ENCODE measurements around the gene PTPN21. TPM values are rescaled to one million over a fixed set of nuclear protein-coding genes. Genes with fewer than 3 reads are reported as not detected.
A peak's percentile ranks its signal among the peaks of the same experiment; 100 is the strongest.

PTPN21 gene
- total and polyA plus RNA-seq, 7 donors: 4.7 to 27.3 (median 14.8) TPM

- DNase-seq (no peak), ATAC-seq (no peak)
- H3K27ac ChIP-seq: no peak overlapping the region
These were observed 61.2 kb downstream of the PTPN21 start for GRCh38 chr14:88493392-88494185.

GRCh38 chr14:88492272-88493089 lies 62.3 kb downstream of the PTPN21 start:
- intact Hi-C loops (cut with DNase I): loop anchor here (5.0 to 10.0 kb wide), 2 partner anchors 70 to 372 kb away; partner anchors contain the start of gene ZC3H14 (in 2 of the 2)
- Histone ChIP-seq H3K27ac (no peak overlapping the region), H3K36me3 (ENCODE audit: insufficient read depth in 1 of 2, low read depth in 1 of 2) (peaks cover 6 to 83% of the 10 kb centered on the region in 2 donors), H3K27me3 (ENCODE audit: insufficient read depth in 3 of 3, low read length in 2 of 3) (no peaks in the 10 kb centered on the region), H3K4me1 (no peaks in the 10 kb centered on the region), H3K4me3 (no peak overlapping the region), H3K9me3 (no peaks in the 10 kb centered on the region)
- TF ChIP-seq CTCF (IDR thresholded peaks at IDR 0.05): peak; percentile 91
- 61 to 67% (median 66%) methylated on average over 12 of the region's 12 CpGs for WGBS, 3 donors
- no peak for DNase-seq
- ATAC-seq: peak; percentile 77 to 93 (median 82)

More at GRCh38 chr14:88493392-88494185, 61.2 kb downstream of the PTPN21 start:
- no peak for TF ChIP-seq CTCF (IDR thresholded peaks at IDR 0.05)
- H3K4me1 ChIP-seq: no peaks in the 10 kb centered on the region
- H3K9me3 ChIP-seq: no peaks in the 10 kb centered on the region
- H3K27me3 ChIP-seq (ENCODE audit: insufficient read depth in 3 of 3, low read length in 2 of 3): no peaks in the 10 kb centered on the region
- H3K4me3 ChIP-seq: no peak overlapping the region
- intact Hi-C loops (cut with DNase I): loop anchor here (5.0 to 10.0 kb wide), 2 partner anchors 69 to 371 kb away; partner anchors contain the start of gene ZC3H14 (in 2 of the 2)
- 85 to 91% (median 89%) methylated on average over 6 of the region's 6 CpGs for WGBS, 3 donors
- peaks cover 2 to 82% of the 10 kb centered on the region in 2 donors for H3K36me3 ChIP-seq (ENCODE audit: insufficient read depth in 1 of 2, low read depth in 1 of 2)

- H3K36me3 ChIP-seq (ENCODE audit: insufficient read depth in 1 of 2, low read depth in 1 of 2): peaks cover 6 to 71% of the 10 kb centered on the region in 2 donors
- intact Hi-C loops (cut with DNase I): loop anchor here (5.0 to 10.0 kb wide), 2 partner anchors 72 to 375 kb away; partner anchors contain the start of gene ZC3H14 (in 2 of the 2)
These were observed 64.6 kb downstream of the PTPN21 start for GRCh38 chr14:88490168-88490567.

GRCh38 chr14:88488897-88489296 lies 65.9 kb downstream of the PTPN21 start:
- no peaks in the 10 kb centered on the region for H3K9me3 ChIP-seq
- DNase-seq (no peak), ATAC-seq (no peak)
- intact Hi-C loops (cut with DNase I): no loop called here
- H3K4me3 ChIP-seq: no peak overlapping the region
- no peaks in the 10 kb centered on the region for H3K4me1 ChIP-seq
- H3K27ac ChIP-seq: no peak overlapping the region
- no peaks in the 10 kb centered on the region for H3K27me3 ChIP-seq (ENCODE audit: insufficient read depth in 3 of 3, low read length in 2 of 3)
- 81 to 90% (median 83%) methylated on average over 6 of the region's 6 CpGs for WGBS, 3 donors
- H3K36me3 ChIP-seq (ENCODE audit: insufficient read depth in 1 of 2, low read depth in 1 of 2): peaks cover 3 to 72% of the 10 kb centered on the region in 2 donors
- no peak for TF ChIP-seq CTCF (IDR thresholded peaks at IDR 0.05)

More at GRCh38 chr14:88490168-88490567, 64.6 kb downstream of the PTPN21 start:
- Histone ChIP-seq H3K27me3 (ENCODE audit: insufficient read depth in 3 of 3, low read length in 2 of 3) (no peaks in the 10 kb centered on the region), H3K4me3 (no peak overlapping the region), H3K4me1 (no peaks in the 10 kb centered on the region), H3K9me3 (no peaks in the 10 kb centered on the region), H3K27ac (no peak overlapping the region)
- DNase-seq: no peak
- no peak for TF ChIP-seq CTCF (IDR thresholded peaks at IDR 0.05)
- 82 to 93% (median 87%) methylated on average over 6 of the region's 6 CpGs for WGBS, 3 donors
- ATAC-seq: no peak
